Amygdala (tissue), 56 donors: ENCODE measurements around the gene GNG8.

Experiments
- DNase-seq, 56 donors: peaks; one replicate each; lab custom pipeline; 2025; lab: John Stamatoyannopoulos, UW

GNG8 gene

GRCh38 chr19:46621191-46622117, 14.5 kb downstream of the GNG8 start:
- no peak for DNase-seq

- DNase-seq = no peak
Observed at GRCh38 chr19:46620716-46621115, 15.3 kb downstream of the GNG8 start.

GRCh38 chr19:46620267-46620666, 15.7 kb downstream of the GNG8 start:
- no peak for DNase-seq

GRCh38 chr19:46618670-46619231, 17.3 kb downstream of the GNG8 start:
- DNase-seq = no peak

GRCh38 chr19:46617601-46618000, 18.4 kb downstream of the GNG8 start:
- DNase-seq = no peak

GRCh38 chr19:46616631-46617322, 19.2 kb downstream of the GNG8 start:
- DNase-seq = peak in 5 of 56 donors; percentile 22 to 50 (median 26)

GRCh38 chr19:46615966-46616365, 20.0 kb downstream of the GNG8 start:
- DNase-seq = no peak

- peak in 54 of 56 donors; percentile 29 to 92 (median 70) for DNase-seq
Observed at GRCh38 chr19:46614114-46614722, 21.8 kb downstream of the GNG8 start.

GRCh38 chr19:46613525-46613924, 22.5 kb downstream of the GNG8 start:
- no peak for DNase-seq

GRCh38 chr19:46611776-46612175, 24.2 kb downstream of the GNG8 start:
- DNase-seq = no peak

- DNase-seq = no peak
Observed at GRCh38 chr19:46610851-46611770, 24.9 kb downstream of the GNG8 start.

GRCh38 chr19:46610413-46610775, 25.6 kb downstream of the GNG8 start:
- no peak for DNase-seq

GRCh38 chr19:46609511-46610412, 26.2 kb downstream of the GNG8 start:
- DNase-seq = no peak

- DNase-seq = no peak
Observed at GRCh38 chr19:46608581-46609345, 27.2 kb downstream of the GNG8 start.

- DNase-seq = no peak
Observed at GRCh38 chr19:46608178-46608577, 27.8 kb downstream of the GNG8 start.

- DNase-seq = peak in 30 of 56 donors; percentile 15 to 69 (median 50)
Observed at GRCh38 chr19:46607448-46607841, 28.6 kb downstream of the GNG8 start.

- no peak for DNase-seq
Observed at GRCh38 chr19:46606681-46607447, 29.1 kb downstream of the GNG8 start.
